GM23338 (cell line): ENCODE results near the gene AOPEP.

Experiments used
- CREB1 ChIP-seq: fragments of 250-450 bp; sonication (Bioruptor Pico); IDR thresholded peaks from 2 replicates; pipeline ENCODE4 v1.5.0; 2020; ENCODE audit warnings: low read depth, mild to moderate bottlenecking, moderate library complexity
- CTCF ChIP-seq, 2 experiments: fragments of 200-600 bp in 1 of 2; sonication (generic) in 1 of 2; conservative IDR thresholded peaks; 2 replicates each; pipeline versions ENCODE4 v1.5.1 to v1.6.1; 2016 to 2017; ENCODE audit warnings: antibody characterized with exemption in 2 of 2, low read depth in 2 of 2, mild to moderate bottlenecking in 2 of 2, moderate library complexity in 1 of 2
- ETS1 ChIP-seq: IDR thresholded peaks from 2 replicates; pipeline ENCODE4 v1.6.1; 2016; ENCODE audit warnings: antibody characterized with exemption
- EZH2 ChIP-seq: fragments of 200-600 bp; sonication (generic); IDR thresholded peaks from one replicate; pipeline ENCODE4 v1.8.0; 2017; ENCODE audit warnings: antibody characterized with exemption, mild to moderate bottlenecking, low read depth; ENCODE audit not compliant: unreplicated experiment
- EZH2phosphoT487 ChIP-seq: fragments of 200-600 bp; sonication (generic); IDR thresholded peaks from one replicate; pipeline ENCODE4 v1.8.1; 2018; ENCODE audit warnings: antibody characterized with exemption; ENCODE audit not compliant: unreplicated experiment
- POLR2AphosphoS5 ChIP-seq: IDR thresholded peaks from 2 replicates; pipeline ENCODE4 v1.6.1; 2016; ENCODE audit warnings: antibody characterized with exemption, low read depth
- REST ChIP-seq: IDR thresholded peaks from one replicate; pipeline ENCODE4 v1.6.1; 2018; ENCODE audit warnings: antibody characterized with exemption; ENCODE audit not compliant: unreplicated experiment
- ZNF331 ChIP-seq: fragments of 250-450 bp; sonication (Bioruptor Pico); IDR thresholded peaks from 2 replicates; pipeline ENCODE4 v1.5.0; 2020; ENCODE audit warnings: low read depth, mild to moderate bottlenecking, moderate library complexity

- TF ChIP-seq CTCF (conservative IDR thresholded peaks at IDR 0.05; ENCODE audit: low read depth in 2 of 2), result no peak
- TF ChIP-seq REST, result no peak
- TF ChIP-seq EZH2, result no peak
- TF ChIP-seq ETS1, result no peak
- TF ChIP-seq POLR2AphosphoS5, result no peak
- TF ChIP-seq EZH2phosphoT487, result no peak
- TF ChIP-seq ZNF331 (CRISPR knock-in tag), result no peak
- no peak for TF ChIP-seq CREB1
Measured at GRCh38 chr9:94783928-94784327, 57.4 kb downstream of the AOPEP start.
